DMS53 treated with DMSO at 0.1 percent for 48 hours (cell line): ENCODE data around the gene AP1S3.
"Not testable (repeated sequence)": the region's sequence is repeated elsewhere in the genome, so short reads cannot be mapped to it uniquely, and the experiment has no call there.

Source experiments
- DNase-seq: peaks from one replicate; lab custom pipeline; 2025; ENCODE audit not compliant: unreplicated experiment; lab: John Stamatoyannopoulos, UW

AP1S3 gene

DNA sequence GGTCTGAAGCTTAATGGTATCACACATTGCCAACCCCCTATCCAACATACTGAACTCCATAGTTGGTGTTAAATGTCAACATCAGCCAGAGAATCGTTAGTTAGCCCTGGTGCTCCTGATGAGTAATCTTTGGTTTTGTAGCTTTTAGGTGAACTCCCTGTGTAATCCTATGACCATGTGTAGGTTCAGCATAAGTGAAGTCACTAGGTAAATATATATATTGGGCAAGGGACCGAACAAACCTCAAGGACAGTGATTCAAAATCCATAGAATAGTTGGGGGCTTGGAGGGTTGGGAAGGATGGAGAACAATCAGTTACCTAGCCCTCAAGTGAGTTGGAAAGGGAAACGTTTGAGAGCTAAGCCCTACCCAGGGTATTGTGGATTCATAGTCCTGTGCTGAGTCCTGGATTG, 16.0 kb upstream of the AP1S3 start:
- no peak for DNase-seq

DNA sequence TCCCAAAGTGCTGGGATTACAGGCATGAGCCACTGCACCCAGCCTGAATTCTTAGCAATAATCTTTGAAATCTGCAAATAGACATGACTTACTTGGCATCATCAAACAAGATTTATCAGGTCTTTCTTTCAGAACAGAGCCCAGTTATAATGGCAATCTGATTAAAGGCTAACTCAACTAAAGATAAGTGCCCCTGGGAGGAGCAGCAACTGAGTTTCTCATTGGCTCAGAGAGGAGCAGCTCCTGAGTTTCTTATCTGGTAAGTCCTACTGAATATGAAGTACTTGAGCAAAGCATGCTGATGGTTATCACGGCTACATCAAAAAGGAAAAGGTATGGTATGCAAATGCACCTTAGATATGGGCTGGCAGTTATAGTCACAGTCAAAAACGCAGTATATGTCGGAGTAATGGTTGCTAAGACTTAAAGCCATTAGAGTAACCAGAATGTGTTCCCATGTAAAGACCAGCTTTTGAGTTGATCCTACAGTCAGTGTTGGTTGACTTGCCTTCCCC, 15.0 kb upstream of the AP1S3 start:
- DNase-seq: no peak

DNA sequence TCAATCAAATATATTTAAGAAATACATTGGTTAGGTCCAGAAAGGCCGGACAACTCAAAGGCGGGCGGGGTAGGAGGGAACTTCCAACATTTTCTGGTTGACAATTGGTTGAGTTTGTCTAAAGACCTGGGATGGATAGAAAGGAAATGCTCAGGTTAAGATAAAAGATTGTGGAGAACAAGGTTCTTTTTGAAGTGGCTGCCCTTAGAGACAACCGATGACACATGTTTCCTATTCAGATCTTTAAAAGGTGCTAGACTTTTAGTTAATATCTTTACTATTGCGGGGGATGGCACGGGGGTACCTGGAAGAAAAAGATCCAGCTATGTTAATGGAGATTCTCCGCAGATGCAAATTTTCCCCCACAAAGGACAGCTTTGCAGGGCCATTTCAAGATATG, 10.0 kb upstream of the AP1S3 start:
- no peak for DNase-seq

DNA sequence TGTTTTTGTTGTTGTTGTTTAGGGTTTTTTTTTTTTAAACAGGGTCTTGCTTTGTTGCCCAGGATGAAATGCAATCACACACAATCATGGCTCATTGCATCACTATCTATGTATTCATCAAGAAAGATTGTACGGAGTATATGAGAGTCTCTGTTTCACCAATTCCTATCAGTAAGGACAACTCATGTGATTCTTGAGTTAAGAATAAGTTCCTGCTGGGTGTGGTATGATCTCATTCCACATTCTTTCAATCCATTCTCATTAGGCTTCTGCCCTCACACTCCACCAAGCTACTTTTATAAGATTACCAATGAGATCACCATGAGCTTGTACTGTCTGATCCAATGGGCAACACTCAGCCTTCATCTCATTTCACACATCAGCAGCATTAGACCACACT, 9.1 kb upstream of the AP1S3 start:
- DNase-seq: no peak

DNA sequence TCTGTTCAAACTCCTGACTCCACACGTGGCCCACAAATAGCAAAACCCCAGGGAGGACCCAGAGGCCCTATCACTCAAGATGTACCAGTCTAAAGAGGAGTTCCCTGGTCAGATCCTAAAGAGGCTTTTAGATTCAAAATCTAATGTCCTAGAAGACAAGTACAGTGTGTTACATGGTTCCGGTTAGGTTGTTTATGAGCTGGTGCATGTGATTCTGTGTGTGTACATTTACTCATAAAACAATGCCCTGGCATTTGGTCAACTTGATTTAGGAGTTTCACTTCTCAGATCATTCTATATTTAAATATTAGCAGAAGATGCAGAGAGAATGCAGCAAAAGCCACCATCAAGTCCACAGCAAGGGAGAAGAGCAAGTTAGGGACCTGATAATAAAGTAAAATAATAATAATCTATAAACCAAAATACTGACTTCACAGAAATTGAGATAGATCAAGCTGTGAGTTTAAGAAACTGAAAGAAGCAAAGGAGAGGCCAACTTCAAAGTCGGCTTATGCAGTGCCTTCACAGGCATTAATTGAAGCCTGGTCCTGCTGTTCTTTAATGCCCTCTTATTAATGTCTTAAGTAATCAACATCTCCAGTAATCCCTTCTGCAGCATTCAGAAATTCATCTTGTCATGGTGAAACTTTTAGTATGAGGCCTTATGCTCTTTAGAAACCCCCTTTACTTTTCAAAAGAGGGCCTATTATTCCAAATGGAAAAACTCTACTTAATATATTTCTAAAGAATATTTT, 4.2 kb upstream of the AP1S3 start:
- DNase-seq: no peak

DNA sequence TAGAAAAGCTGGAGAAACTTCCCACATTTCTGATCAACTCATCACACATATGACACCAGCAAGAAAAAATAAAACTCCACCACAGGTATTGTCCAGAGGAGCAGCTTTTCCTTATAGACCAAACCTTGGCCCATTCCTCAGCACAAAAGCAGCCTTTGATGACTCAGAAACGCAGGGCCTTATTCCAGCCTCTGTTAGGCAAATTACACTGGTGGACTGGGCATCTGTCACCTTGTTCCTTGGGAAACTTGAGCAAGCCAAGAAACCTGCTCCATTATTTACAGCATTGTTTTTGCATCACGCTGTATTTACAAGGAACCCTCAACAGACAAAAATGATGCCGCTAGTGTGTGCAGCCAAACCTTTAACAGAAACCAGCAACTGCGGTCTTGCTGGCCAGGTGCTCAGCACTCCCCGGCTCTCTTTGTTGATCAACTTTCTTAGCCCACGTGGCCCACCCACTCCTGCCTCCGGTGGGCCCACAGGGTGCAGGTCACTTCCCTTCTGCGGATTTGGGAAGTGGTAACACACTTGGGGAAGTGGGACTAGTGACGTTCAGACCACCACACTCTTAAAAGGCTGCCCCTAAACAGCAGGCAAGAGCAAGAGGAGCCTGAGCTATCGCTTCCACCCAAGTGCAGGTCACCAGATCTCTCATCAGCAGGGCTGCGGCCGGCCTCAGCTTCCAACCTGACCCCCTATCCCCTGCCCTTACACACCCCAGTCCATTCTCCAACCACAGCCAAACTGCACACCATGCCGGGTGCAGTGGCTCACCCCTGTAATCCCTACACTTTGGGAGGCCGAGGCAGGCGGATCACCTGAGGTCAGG, 1.5 kb downstream of the AP1S3 start:
- no peak for DNase-seq

DNA sequence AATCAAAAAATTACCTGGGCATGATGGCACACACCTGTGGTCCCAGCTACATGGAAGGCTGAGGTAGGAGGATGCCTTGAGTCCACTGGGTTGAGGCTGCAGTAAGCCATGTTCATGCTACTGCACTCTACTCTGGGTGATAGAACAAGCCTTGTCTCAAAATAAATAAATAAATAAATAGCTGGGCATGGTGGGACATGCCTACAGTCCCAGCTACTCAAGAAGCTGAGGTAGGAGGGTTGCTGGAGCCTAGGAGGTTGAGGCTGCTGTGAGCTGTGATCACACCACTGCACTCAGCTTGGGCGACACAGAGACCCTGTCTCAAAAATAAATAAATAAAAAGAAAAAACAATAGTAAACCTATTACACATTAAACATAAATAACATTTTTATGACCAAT, 3.0 kb downstream of the AP1S3 start:
- no peak for DNase-seq

DNA sequence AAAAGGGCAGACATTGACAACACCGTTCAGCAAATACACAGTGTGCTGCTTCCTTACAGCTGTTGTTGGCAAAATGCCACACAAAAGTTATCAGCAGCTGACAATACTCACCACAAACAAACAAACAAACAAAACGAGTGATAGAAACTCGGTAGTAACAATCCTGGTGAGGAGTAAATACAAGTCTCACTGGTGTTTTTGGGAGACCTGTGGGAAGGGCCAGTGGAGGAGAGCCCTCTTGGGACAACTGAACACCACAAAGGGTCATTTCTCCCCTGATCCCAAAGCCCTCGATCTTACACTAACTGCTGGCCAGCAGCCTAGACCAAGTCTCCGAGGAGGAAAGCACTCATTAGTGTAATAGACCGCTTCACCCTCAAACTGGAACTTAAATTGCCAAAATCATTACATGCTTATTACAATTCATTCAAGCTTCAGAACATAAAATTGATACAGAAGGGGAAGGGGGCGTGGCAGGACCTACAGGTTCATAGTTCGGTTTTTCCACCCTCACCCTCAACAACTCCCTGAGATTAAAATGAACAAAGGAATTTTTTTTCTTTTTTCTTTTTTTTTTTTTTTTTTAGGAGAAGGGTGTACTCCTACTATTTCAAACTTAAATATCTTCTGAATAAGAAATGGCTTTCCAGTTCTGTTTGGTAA, 5.0 kb downstream of the AP1S3 start:
- DNase-seq: no peak

DNA sequence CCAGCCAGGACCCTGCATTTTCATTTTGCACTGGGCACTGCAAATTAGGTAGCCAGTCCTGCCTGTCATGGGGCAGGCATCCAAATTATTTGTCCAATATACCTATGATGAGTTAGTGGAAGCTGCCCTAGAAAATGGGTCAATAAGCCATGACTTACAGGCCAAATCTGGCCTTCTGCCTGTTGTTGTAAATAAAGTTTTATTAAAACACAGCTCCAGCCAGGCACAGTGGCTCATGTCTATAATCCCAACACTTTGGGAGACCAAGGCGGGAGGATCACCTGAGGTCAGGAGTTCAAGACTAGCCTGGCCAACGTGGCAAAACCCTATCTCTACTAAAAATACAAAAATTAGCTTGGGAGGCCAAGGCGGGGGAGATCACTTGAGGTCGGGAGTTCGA, 8.3 kb downstream of the AP1S3 start:
- DNase-seq: no peak

DNA sequence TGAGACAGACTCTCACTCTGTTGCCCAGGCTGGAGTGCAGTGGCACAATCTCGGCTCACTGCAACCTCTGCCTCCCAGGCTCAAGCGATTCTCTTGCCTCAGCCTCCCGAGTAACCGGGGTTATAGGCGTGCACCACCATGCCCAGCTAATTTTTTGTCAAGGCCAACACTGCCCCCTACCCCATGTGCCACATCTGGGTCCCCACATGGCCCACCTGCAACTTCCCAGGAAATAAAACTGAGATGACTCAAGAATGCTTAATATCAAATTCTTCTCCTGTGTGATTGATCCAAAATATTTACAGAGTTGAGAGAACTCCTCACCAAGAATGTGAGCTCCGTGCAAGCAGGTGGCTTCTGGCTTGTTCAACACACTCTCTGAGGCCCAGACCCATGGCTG, 9.1 kb downstream of the AP1S3 start:
- DNase-seq: no peak

DNA sequence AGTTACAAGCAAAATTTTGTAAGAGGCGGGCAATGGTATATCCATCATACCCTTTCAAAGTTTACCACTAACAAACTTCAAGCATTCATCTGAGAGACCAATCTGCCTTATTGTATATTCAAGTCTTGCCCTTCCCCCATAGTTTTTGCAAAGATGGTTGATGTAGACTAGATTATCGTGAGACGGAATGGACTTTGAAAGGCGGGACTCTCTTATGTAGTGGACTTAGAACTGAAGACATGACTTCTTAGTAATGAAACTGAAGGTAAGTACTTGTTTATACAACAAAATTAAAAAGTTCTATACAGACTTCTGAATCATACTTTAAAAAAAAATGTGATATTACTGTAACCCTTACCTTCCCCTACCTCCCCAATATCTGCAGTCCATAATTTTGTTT, 10.4 kb downstream of the AP1S3 start:
- DNase-seq: no peak

DNA sequence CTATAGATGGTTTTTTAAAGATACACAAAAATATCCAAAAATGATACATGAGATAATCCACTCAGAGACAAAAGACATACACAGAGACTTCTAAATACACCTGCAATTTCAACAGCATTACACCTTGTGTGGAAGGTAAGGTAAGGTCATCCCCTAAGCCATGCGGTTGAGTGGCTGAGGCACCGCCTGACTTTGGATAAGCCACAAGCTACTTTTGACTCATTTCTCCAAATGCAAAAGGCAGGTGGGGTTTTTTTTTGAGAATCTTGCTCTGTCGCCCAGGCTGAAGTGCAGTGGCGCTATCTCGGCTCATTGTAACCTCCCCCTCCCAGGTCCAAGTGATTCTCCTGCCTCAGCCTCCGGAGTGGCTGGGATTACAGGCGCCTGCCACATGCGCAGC, 13.1 kb downstream of the AP1S3 start:
- DNase-seq: no peak

DNA sequence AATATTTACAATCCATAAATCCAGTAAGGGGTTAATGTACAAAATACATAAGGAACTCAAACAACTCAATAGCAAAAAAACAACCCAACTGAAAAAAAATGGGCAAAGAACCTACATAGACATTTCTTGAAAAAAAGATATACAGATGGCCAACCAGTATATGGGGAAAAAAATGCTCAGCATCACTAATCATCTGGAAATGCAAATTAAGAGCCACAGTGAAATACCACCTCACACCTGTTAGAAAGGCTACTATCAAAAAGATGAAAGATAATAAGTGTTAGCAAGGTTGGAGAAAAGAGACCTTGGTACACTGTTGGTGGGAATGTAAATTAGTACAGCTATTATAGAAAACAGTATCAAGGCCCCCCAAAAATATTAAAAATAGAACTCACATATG, 14.6 kb downstream of the AP1S3 start:
- no peak for DNase-seq

DNA sequence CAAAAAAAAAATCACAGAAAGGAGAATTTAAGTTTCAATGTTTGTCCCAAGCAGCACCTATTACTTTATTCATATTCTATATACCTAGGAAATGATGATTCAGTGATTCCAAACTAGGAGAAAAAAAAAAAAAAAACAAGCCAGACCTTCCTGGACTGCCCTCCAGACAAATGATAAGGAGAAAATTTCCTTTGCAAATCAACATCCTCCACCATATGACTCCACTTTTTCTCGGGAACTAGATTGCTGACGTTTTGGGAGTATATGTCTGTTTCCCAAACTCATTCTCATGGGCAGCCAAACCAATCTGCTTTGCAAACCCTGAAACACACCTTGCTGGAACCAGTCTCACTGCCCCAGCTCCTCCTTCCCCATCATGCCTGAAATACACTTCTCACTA, 16.8 kb downstream of the AP1S3 start:
- no peak for DNase-seq

DNA sequence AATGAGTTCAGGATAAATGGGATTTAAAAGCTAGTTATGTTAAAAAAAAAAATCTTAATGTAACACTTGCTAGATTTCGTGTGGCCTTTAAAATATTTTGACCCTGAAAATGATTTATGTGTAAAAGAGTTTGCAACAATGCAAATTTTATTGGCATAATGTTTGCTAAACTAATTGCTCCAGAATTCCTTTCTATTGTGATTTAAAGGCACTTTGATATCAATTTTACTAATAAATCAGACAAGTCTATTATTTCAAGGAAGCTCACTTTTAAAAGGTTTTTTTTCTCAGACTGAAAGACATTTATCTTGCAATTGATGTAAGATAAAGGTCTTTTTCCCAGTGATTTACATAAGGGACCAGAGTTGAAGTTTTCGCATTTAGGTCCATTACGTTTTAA, 17.5 kb downstream of the AP1S3 start:
- DNase-seq: no peak

DNA sequence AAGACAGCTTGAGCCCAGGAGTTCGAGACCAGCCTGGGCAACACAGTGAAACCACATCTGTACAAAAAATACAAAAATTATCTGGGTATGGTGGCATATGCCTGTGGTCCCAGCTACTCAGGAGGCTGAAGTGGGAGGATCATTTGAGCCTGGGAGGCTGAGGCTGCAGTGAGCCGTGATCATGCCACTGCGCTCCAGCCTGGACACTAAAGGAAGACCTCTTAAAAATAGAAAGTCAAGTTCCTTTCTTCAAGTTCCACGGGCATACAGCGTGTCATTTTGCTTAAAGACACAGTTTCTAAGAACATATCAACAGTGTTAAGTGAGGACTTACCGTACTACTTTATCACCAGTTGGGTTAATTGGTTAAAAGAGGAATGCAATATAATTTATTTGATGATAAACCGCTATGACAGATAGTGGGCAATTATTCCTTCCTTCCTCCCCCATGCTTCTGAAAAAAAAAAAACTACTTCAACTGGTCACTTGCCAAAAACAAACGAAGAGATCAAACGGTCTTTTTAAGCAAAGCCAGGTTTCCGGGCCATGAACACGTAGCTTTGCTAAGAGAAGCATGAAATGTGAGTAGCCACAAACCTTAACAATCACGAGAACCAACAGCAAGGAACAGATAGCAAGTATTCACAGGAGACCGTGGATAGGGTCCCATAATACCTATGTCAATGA, 21.4 kb downstream of the AP1S3 start:
- no peak for DNase-seq

DNA sequence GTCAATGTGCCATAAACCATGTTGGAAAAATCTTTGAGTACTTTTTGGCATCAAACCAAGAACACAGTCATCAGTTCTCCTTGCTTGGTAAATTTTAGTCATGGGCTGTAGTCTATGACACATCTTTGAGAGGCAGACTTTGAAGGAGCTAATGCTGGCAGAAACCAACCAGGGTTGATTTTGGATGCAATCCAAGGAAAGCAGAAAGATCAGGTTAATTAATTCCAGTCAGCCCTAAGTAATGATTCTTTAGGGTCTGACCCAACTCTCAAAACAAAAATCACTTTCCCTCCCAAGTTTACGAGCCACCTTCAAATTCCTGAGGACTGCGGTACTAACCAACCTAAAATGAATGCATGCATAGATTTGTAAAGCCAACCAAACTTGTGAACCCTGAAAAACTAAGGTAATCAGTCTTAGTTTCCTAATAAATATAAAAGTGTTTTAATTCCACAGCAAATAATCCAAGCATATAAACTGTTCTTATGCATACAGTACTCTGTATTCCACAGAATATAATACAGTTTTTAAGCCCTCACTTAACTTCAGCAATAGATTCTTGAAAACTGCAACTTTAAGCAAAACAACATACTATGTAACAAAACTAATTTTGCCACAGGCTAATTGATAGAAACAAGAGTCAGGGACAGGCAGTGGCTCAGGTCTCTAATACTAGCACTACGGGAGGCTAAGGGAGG, 22.0 kb downstream of the AP1S3 start:
- DNase-seq: no peak

DNA sequence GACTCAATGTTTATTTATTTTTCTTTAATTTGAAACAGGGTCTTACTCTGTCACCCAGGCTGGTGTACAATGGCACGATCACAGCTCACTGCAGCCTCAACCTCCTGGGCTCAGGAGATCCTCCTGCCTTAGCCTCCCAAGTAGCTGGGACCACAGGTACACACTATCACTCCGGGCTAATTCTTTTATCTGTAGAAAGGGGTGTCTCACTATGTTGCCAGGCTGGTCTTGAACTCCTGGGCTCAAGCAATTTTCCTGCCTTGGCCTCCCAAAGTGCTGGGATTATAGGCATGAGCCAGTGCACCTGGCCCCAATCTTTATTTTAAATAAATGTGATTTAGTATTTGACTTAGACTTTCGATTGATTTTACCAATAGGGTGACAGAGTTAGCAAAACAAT, 22.6 kb downstream of the AP1S3 start:
- not testable (repeated sequence) for DNase-seq

DNA sequence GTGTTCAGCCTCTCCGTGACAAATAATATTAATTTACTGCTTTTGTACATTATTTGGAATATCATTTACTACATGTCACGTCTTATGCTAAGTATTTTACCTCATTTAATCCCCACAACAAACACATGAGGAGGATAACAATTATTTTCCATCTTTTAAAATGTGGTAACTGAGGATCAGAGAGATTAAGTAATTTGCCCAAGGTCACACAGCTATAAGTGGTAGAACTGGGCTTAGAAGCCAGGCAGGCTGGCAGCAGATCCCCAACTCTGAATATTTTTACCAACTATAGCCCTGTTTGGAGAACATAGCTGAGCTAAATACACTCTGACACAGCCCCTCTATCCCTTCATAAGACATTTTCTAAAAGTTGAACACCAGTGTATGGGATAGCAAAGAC, 24.1 kb downstream of the AP1S3 start:
- no peak for DNase-seq

DNA sequence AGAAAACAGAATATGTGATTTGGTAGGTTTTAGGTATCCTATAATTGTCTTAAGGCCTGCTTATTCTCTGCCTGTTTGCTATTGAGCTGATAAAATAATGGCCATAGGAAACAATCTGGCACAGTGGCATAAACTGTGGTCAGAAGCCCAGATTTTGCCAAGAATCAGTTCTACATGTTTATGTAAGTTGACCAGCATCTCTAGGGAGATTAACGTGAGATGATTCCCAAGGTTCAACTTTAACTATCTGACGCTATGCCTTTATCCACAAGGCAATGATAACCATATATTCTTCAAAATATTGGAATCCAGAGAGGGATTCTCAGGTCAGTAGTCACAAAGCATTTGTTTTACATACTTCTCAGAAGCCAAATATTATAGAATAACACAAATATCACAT, 25.6 kb downstream of the AP1S3 start:
- DNase-seq: no peak

DNA sequence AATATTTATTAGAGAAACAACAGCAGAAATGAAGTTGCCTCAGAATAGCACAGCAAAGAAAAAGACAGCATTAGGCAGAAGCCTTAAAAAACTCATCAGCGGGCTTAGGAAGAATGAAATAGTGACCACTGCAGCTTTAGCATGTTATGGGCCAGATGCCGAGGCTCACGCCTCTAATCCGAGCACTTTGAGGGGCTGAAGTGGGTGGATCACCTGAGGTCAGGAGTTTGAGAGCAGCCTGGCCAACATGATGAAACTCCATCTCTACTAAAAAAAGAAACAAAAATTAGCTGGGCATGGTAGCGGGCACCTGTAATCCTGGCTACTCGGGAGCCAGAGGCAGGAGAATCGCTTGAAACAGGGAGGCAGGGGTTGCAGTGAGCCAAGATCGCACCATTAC, 32.4 kb downstream of the AP1S3 start:
- no peak for DNase-seq
